Adipocyte (in vitro differentiated cells): ENCODE measurements around the gene IL9.

ENCODE experiments used
- DNase-seq: peaks from one replicate; pipeline ENCODE4 v3.0.0-alpha.2; 2015; ENCODE audit warnings: low read depth
- H3K27me3 ChIP-seq: replicated peaks from 2 replicates; pipeline ENCODE4 v1.7.0; 2013; ENCODE audit warnings: mild to moderate bottlenecking, low read length, moderate library complexity; ENCODE audit not compliant: control insufficient read depth, insufficient read depth
- H3K36me3 ChIP-seq: 2 replicates; pipeline ENCODE4 v1.7.0; 2013; ENCODE audit warnings: low read length, mild to moderate bottlenecking, moderate library complexity; ENCODE audit not compliant: control insufficient read depth, insufficient read depth, severe bottlenecking
- H3K4me1 ChIP-seq: 2 replicates; pipeline ENCODE4 v1.7.0; 2013; ENCODE audit warnings: mild to moderate bottlenecking, low read length, moderate library complexity; ENCODE audit not compliant: control insufficient read depth, insufficient read depth
- H3K4me3 ChIP-seq: 2 replicates; pipeline ENCODE4 v1.7.0; 2013; ENCODE audit warnings: mild to moderate bottlenecking, low read length, moderate library complexity
- H3K9ac ChIP-seq: 2 replicates; pipeline ENCODE4 v1.7.0; 2013; ENCODE audit warnings: mild to moderate bottlenecking, low read length, moderate library complexity
- H3K9me3 ChIP-seq: 2 replicates; pipeline ENCODE4 v1.7.0; 2013; ENCODE audit warnings: mild to moderate bottlenecking, low read length, moderate library complexity; ENCODE audit not compliant: control insufficient read depth

The IL9 gene

GRCh38 chr5:135879591-135879990 is 16.1 kb downstream of the IL9 start:
- Histone ChIP-seq H3K4me3 (no peak overlapping the region), H3K36me3 (no peaks in the 10 kb centered on the region), H3K27me3 (peaks cover 36% of the 10 kb centered on the region), H3K9ac (no peak overlapping the region), H3K9me3 (no peaks in the 10 kb centered on the region), H3K4me1 (no peaks in the 10 kb centered on the region)
- no peak for DNase-seq

GRCh38 chr5:135878156-135878620 is 17.5 kb downstream of the IL9 start:
- no peaks in the 10 kb centered on the region for H3K4me1 ChIP-seq
- H3K36me3 ChIP-seq, result no peaks in the 10 kb centered on the region
- DNase-seq, result no peak
- H3K27me3 ChIP-seq, result peaks cover 42% of the 10 kb centered on the region
- no peak overlapping the region for H3K4me3 ChIP-seq
- H3K9ac ChIP-seq, result no peak overlapping the region
- H3K9me3 ChIP-seq, result no peaks in the 10 kb centered on the region

GRCh38 chr5:135877570-135878155 is 18.0 kb downstream of the IL9 start:
- no peak overlapping the region for H3K9ac ChIP-seq
- peaks cover 36% of the 10 kb centered on the region for H3K27me3 ChIP-seq
- no peaks in the 10 kb centered on the region for H3K4me1 ChIP-seq
- no peak for DNase-seq
- H3K9me3 ChIP-seq, result no peaks in the 10 kb centered on the region
- H3K4me3 ChIP-seq, result no peak overlapping the region
- no peaks in the 10 kb centered on the region for H3K36me3 ChIP-seq

GRCh38 chr5:135876146-135876545 is 19.5 kb downstream of the IL9 start:
- no peaks in the 10 kb centered on the region for H3K36me3 ChIP-seq
- H3K4me3 ChIP-seq, result no peak overlapping the region
- no peaks in the 10 kb centered on the region for H3K9me3 ChIP-seq
- DNase-seq, result no peak
- H3K27me3 ChIP-seq, result peaks cover 31% of the 10 kb centered on the region
- H3K9ac ChIP-seq, result no peak overlapping the region
- no peaks in the 10 kb centered on the region for H3K4me1 ChIP-seq

GRCh38 chr5:135875567-135875966 is 20.1 kb downstream of the IL9 start:
- no peak overlapping the region for H3K4me3 ChIP-seq
- DNase-seq, result no peak
- H3K9me3 ChIP-seq, result no peaks in the 10 kb centered on the region
- H3K36me3 ChIP-seq, result no peaks in the 10 kb centered on the region
- peaks cover 28% of the 10 kb centered on the region for H3K27me3 ChIP-seq
- H3K4me1 ChIP-seq, result no peaks in the 10 kb centered on the region
- H3K9ac ChIP-seq, result no peak overlapping the region

- Histone ChIP-seq H3K27me3 (peaks cover 37% of the 10 kb centered on the region), H3K4me1 (no peaks in the 10 kb centered on the region), H3K36me3 (no peaks in the 10 kb centered on the region), H3K9me3 (no peaks in the 10 kb centered on the region), H3K4me3 (no peak overlapping the region), H3K9ac (no peak overlapping the region)
- no peak for DNase-seq
Observed at GRCh38 chr5:135874461-135874860, 21.2 kb downstream of the IL9 start.

GRCh38 chr5:135873831-135874230 is 21.8 kb downstream of the IL9 start:
- Histone ChIP-seq H3K9ac (no peak overlapping the region), H3K9me3 (no peaks in the 10 kb centered on the region), H3K4me3 (no peak overlapping the region), H3K4me1 (no peaks in the 10 kb centered on the region), H3K27me3 (peaks cover 43% of the 10 kb centered on the region), H3K36me3 (no peaks in the 10 kb centered on the region)
- DNase-seq, result no peak

- H3K4me3 ChIP-seq, result no peak overlapping the region
- no peak overlapping the region for H3K9ac ChIP-seq
- H3K9me3 ChIP-seq, result peaks cover 2% of the 10 kb centered on the region
- DNase-seq, result no peak
- no peaks in the 10 kb centered on the region for H3K4me1 ChIP-seq
- no peaks in the 10 kb centered on the region for H3K36me3 ChIP-seq
- peaks cover 47% of the 10 kb centered on the region for H3K27me3 ChIP-seq
Observed at GRCh38 chr5:135871268-135871915, 24.2 kb downstream of the IL9 start.

GRCh38 chr5:135869935-135870334 is 25.7 kb downstream of the IL9 start:
- DNase-seq, result no peak
- no peaks in the 10 kb centered on the region for H3K4me1 ChIP-seq
- peaks cover 54% of the 10 kb centered on the region for H3K27me3 ChIP-seq
- H3K9ac ChIP-seq, result no peak overlapping the region
- H3K36me3 ChIP-seq, result no peaks in the 10 kb centered on the region
- no peak overlapping the region for H3K4me3 ChIP-seq
- H3K9me3 ChIP-seq, result peaks cover 2% of the 10 kb centered on the region

- Histone ChIP-seq H3K4me3 (no peak overlapping the region), H3K9me3 (peaks cover 6% of the 10 kb centered on the region), H3K36me3 (no peaks in the 10 kb centered on the region), H3K27me3 (peaks cover 47% of the 10 kb centered on the region), H3K9ac (no peak overlapping the region), H3K4me1 (no peaks in the 10 kb centered on the region)
- no peak for DNase-seq
Observed at GRCh38 chr5:135869276-135869675, 26.4 kb downstream of the IL9 start.

GRCh38 chr5:135868681-135869080 is 27.0 kb downstream of the IL9 start:
- Histone ChIP-seq H3K4me3 (no peak overlapping the region), H3K9me3 (peaks cover 8% of the 10 kb centered on the region), H3K27me3 (peaks cover 41% of the 10 kb centered on the region), H3K9ac (no peak overlapping the region), H3K36me3 (no peaks in the 10 kb centered on the region), H3K4me1 (no peaks in the 10 kb centered on the region)
- no peak for DNase-seq

- Histone ChIP-seq H3K9ac (no peak overlapping the region), H3K36me3 (no peaks in the 10 kb centered on the region), H3K4me3 (no peak overlapping the region), H3K4me1 (no peaks in the 10 kb centered on the region), H3K9me3 (peaks cover 8% of the 10 kb centered on the region), H3K27me3 (peaks cover 44% of the 10 kb centered on the region)
- DNase-seq, result no peak
Observed at GRCh38 chr5:135867599-135867998, 28.0 kb downstream of the IL9 start.
